ENCODE data around the gene DEPDC5. TPM values are rescaled to one million over a fixed set of nuclear protein-coding genes. Genes with fewer than 3 reads are reported as not detected.
"Not testable (repeated sequence)": the region's sequence is repeated elsewhere in the genome, so short reads cannot be mapped to it uniquely, and the experiment has no call there.

The DEPDC5 gene
- total RNA-seq (2014; rRNA removed; shearing (Covaris generic)) = 13.7 and 15.1 TPM in 2 replicates

- H3K36me3 ChIP-seq (replicated peaks; ENCODE audit: control insufficient read depth, insufficient read depth, low read length) = no peaks in the 10 kb centered on the region; the same call in 1 of the 2 replicates
- peak within 1 kb of the TSS; percentile 89 for H3K4me3 ChIP-seq (ENCODE audit: insufficient read depth, low read depth, low read length)
- H3K27me3 ChIP-seq (ENCODE audit: control insufficient read depth, insufficient read depth, low read length) = no peaks in the 10 kb centered on the region
- DNase-seq = peak; percentile 99
These were observed at the start of gene DEPDC5 for GRCh38 chr22:31753634-31754501. Gene DEPDC5, plus strand, starts transcription at chr22:31754019. Its CDS starts 903 bp downstream, at chr22:31754922.

DNA sequence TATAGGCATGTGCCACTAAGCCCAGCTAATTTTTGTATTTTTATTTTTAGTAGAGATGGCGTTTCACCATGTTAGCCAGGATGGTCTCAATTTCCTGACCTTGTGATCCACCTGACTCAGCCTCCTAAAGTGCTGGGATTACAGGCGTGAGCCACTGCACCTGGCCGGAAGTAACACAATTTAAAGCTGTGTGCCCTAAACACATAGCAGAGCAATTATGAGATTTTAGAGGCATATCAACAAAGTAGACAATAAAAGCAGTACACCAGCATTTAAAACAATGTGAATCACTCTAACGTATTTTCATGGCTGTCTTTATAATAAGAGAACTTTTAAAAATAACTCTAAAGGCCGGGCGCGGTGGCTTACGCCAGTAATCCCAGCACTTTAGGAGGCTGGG lies 46.3 kb upstream of the DEPDC5 start:
- H3K36me3 ChIP-seq (replicated peaks; ENCODE audit: control insufficient read depth, insufficient read depth, low read length) = peaks cover 20% of the 10 kb centered on the region
- DNase-seq = no peak
- no peaks in the 10 kb centered on the region for H3K27me3 ChIP-seq (ENCODE audit: control insufficient read depth, insufficient read depth, low read length)
- H3K4me3 ChIP-seq (ENCODE audit: insufficient read depth, low read depth, low read length) = no peak overlapping the region

- not testable (repeated sequence) for H3K4me3 ChIP-seq (ENCODE audit: insufficient read depth, low read depth, low read length); H3K27me3 ChIP-seq (ENCODE audit: control insufficient read depth, insufficient read depth, low read length); DNase-seq
- peaks cover 23% of the 10 kb centered on the region for H3K36me3 ChIP-seq (replicated peaks; ENCODE audit: control insufficient read depth, insufficient read depth, low read length)
These were observed 42.6 kb upstream of the DEPDC5 start for GRCh38 chr22:31711226-31711625.

- H3K36me3 ChIP-seq (replicated peaks; ENCODE audit: control insufficient read depth, insufficient read depth, low read length) = peaks cover 28% of the 10 kb centered on the region
These were observed 38.6 kb upstream of the DEPDC5 start for GRCh38 chr22:31715147-31715778.

DNA sequence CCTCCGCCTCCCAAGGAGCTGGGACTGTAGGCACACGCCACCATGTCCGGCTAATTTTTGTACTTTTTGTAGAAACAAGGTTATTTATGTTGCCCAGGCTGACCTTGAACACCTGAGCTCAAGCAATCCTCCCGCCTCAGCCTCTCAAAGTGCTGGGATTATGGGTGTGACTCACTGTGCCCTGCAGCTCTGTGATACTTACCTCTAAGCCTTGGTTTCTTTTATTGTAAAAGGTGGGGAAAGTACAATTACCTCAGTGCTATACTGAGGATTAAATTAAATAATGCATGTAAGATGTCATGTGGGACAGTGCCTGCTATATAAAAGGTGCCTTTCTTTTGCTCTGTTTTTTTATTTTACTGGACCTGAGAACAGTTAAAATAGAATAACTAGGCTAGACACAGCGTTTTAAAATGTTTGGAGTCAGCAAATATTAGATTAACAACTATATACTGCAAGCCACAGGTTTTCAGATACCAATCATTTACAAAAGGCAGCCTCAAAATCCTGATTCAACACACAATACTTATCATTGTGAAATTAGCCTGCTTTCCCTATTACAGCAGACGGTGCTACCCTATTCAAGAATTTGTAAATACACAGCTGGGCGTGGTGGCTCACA lies 33.9 kb upstream of the DEPDC5 start:
- no peak for DNase-seq
- H3K27me3 ChIP-seq (ENCODE audit: control insufficient read depth, insufficient read depth, low read length) = no peaks in the 10 kb centered on the region
- H3K36me3 ChIP-seq (replicated peaks; ENCODE audit: control insufficient read depth, insufficient read depth, low read length) = peaks cover 26% of the 10 kb centered on the region
- H3K4me3 ChIP-seq (ENCODE audit: insufficient read depth, low read depth, low read length) = no peak overlapping the region

More at GRCh38 chr22:31715147-31715778, 38.6 kb upstream of the DEPDC5 start:
- H3K27me3 ChIP-seq (ENCODE audit: control insufficient read depth, insufficient read depth, low read length) = no peaks in the 10 kb centered on the region
- DNase-seq = no peak
- H3K4me3 ChIP-seq (ENCODE audit: insufficient read depth, low read depth, low read length) = no peak overlapping the region

DNA sequence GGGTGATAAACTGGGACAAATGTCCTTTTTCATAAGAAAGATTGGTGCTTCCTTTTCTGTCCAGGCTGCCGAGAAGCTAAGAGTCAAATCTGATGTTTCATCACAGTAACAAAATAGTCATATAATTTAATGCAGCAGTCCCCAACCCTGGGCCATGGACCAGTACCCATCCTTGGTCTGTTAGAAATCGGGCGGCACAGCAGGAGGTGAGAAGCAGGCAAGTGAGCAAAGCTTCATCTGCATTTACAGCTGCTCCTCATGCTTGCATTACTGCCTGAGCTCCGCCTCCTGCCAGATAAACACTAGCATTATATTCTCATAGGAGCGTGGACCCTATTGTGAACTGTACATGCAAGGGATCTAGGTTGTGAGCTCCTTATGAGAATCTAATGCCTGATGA lies 30.1 kb upstream of the DEPDC5 start:
- no peak for DNase-seq
- peaks cover 24% of the 10 kb centered on the region for H3K36me3 ChIP-seq (replicated peaks; ENCODE audit: control insufficient read depth, insufficient read depth, low read length)

DNA sequence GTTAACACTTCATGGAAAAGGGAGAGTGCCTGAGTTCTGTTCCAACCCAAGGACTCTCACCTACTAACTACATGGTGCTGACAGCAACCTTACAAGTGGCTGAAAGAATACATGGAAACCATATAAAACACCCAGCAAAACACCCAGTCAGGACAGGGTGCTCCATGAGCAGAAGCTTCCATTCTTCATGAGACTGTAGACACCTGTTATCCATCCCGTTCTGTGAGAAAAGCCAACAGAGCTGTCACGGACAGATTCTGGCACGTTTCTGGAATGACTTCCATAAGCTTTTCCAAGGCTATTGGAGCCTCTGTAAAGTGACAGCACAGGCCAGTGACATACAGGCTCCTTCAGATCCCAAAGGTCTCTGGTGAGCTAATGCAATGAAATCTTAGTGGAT lies 27.1 kb upstream of the DEPDC5 start:
- peaks cover 22% of the 10 kb centered on the region for H3K36me3 ChIP-seq (replicated peaks; ENCODE audit: control insufficient read depth, insufficient read depth, low read length)
- H3K4me3 ChIP-seq (ENCODE audit: insufficient read depth, low read depth, low read length) = no peak overlapping the region
- no peaks in the 10 kb centered on the region for H3K27me3 ChIP-seq (ENCODE audit: control insufficient read depth, insufficient read depth, low read length)
- DNase-seq = no peak

More for the DNA sequence above, 30.1 kb upstream of the DEPDC5 start:
- H3K27me3 ChIP-seq (ENCODE audit: control insufficient read depth, insufficient read depth, low read length) = no peaks in the 10 kb centered on the region
- no peak overlapping the region for H3K4me3 ChIP-seq (ENCODE audit: insufficient read depth, low read depth, low read length)

GRCh38 chr22:31728857-31729256 lies 25.0 kb upstream of the DEPDC5 start:
- Histone ChIP-seq H3K36me3 (replicated peaks; ENCODE audit: control insufficient read depth, insufficient read depth, low read length) (peaks cover 18% of the 10 kb centered on the region), H3K27me3 (ENCODE audit: control insufficient read depth, insufficient read depth, low read length) (no peaks in the 10 kb centered on the region), H3K4me3 (ENCODE audit: insufficient read depth, low read depth, low read length) (no peak overlapping the region)
- no peak for DNase-seq

- H3K27me3 ChIP-seq (ENCODE audit: control insufficient read depth, insufficient read depth, low read length) = no peaks in the 10 kb centered on the region
- DNase-seq = peak; percentile 54
- peaks cover 9% of the 10 kb centered on the region for H3K36me3 ChIP-seq (replicated peaks; ENCODE audit: control insufficient read depth, insufficient read depth, low read length)
- H3K4me3 ChIP-seq (ENCODE audit: insufficient read depth, low read depth, low read length) = no peak overlapping the region
These were observed 23.5 kb upstream of the DEPDC5 start for GRCh38 chr22:31730344-31730711.

DNA sequence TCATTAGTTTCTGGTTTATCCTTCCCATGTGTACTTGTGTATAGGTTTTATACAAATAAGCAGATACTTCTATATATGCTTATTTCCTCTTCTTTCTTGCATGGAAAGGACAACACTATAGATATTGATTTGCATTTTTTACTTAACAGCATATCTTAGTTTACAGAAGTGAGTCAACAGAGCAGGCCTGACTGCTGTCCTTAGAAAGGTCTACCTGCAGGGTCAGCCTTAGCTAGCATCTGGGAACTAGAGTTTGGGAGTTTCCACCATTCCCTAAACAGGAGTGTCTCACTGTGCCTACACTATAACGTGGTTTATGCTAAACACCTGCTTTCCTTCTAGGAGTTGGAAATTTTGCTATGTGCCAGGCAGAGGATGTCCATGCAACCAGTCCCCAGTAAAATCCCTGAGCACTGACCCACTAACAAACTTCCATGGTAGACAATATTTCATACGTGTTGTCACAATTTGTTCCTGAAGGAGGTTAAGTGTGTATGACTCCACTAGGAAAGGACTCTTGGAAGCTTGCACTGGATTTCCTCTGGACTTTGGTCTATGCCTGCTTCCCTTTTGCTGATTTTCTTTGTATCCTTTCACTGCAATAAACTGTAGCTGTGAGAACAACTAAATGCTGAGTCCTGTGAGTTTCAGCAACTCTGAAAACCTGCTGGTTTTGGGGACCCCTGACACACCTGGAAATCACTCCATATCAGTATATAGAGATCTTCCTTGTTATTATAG lies 21.6 kb upstream of the DEPDC5 start:
- H3K4me3 ChIP-seq (ENCODE audit: insufficient read depth, low read depth, low read length) = no peak overlapping the region
- peaks cover 6% of the 10 kb centered on the region for H3K36me3 ChIP-seq (replicated peaks; ENCODE audit: control insufficient read depth, insufficient read depth, low read length)
- H3K27me3 ChIP-seq (ENCODE audit: control insufficient read depth, insufficient read depth, low read length) = no peaks in the 10 kb centered on the region
- DNase-seq = no peak

GRCh38 chr22:31733580-31734079 lies 20.2 kb upstream of the DEPDC5 start:
- Histone ChIP-seq H3K27me3 (ENCODE audit: control insufficient read depth, insufficient read depth, low read length) (no peaks in the 10 kb centered on the region), H3K36me3 (replicated peaks; ENCODE audit: control insufficient read depth, insufficient read depth, low read length) (peaks cover 6% of the 10 kb centered on the region), H3K4me3 (ENCODE audit: insufficient read depth, low read depth, low read length) (no peak overlapping the region)
- DNase-seq = no peak

DNA sequence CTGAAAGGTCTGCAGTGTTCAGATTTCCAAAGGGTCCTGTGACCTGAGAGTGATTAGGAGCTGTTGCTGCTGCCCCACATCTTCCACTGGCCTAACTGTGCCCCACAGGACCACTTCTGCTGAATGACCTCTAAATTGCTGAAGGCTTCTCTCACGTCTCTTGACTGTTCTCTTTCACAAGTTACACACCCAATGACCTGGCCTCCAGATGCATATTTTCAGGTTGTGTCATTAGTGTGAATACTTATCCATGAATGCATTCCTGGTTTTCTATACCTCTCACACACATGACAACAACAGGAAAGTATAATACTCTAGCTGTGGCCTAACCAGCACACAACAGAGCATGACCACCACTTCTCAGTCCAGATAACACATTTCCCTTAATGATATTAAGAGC lies 19.3 kb upstream of the DEPDC5 start:
- no peak for DNase-seq
- no peaks in the 10 kb centered on the region for H3K27me3 ChIP-seq (ENCODE audit: control insufficient read depth, insufficient read depth, low read length)
- no peak overlapping the region for H3K4me3 ChIP-seq (ENCODE audit: insufficient read depth, low read depth, low read length)
- peaks cover 6% of the 10 kb centered on the region for H3K36me3 ChIP-seq (replicated peaks; ENCODE audit: control insufficient read depth, insufficient read depth, low read length)

GRCh38 chr22:31736458-31736857 lies 17.4 kb upstream of the DEPDC5 start:
- DNase-seq = no peak
- Histone ChIP-seq H3K27me3 (ENCODE audit: control insufficient read depth, insufficient read depth, low read length) (no peaks in the 10 kb centered on the region), H3K36me3 (replicated peaks; ENCODE audit: control insufficient read depth, insufficient read depth, low read length) (peaks cover 8% of the 10 kb centered on the region), H3K4me3 (ENCODE audit: insufficient read depth, low read depth, low read length) (no peak overlapping the region)

- H3K4me3 ChIP-seq (ENCODE audit: insufficient read depth, low read depth, low read length) = no peak overlapping the region
- H3K36me3 ChIP-seq (replicated peaks; ENCODE audit: control insufficient read depth, insufficient read depth, low read length) = peaks cover 8% of the 10 kb centered on the region
- DNase-seq = no peak
- H3K27me3 ChIP-seq (ENCODE audit: control insufficient read depth, insufficient read depth, low read length) = no peaks in the 10 kb centered on the region
These were observed 15.9 kb upstream of the DEPDC5 start for GRCh38 chr22:31737932-31738331.

Measured in H7 (cell line).